Left ventricle myocardium inferior (tissue), 1 donor: ENCODE measurements around the gene POU2AF2. TPM values are rescaled to one million over a fixed set of nuclear protein-coding genes. Genes with fewer than 3 reads are reported as not detected.

Source experiments
- DNase-seq: peaks from one replicate; pipeline ENCODE4 v3.0.0-alpha.2; 2020
- H3K27ac ChIP-seq: fragments of 200-600 bp; replicated peaks from 2 replicates; pipeline ENCODE4 v1.8.0; 2021
- H3K27me3 ChIP-seq: fragments of 200-600 bp; 2 replicates; pipeline ENCODE4 v1.8.0; 2021; ENCODE audit warnings: low read depth
- H3K36me3 ChIP-seq: fragments of 200-600 bp; 2 replicates; pipeline ENCODE4 v1.8.0; 2021
- H3K4me1 ChIP-seq: fragments of 200-600 bp; 2 replicates; pipeline ENCODE4 v1.8.0; 2021
- H3K4me3 ChIP-seq: fragments of 200-600 bp; 2 replicates; pipeline ENCODE4 v1.8.0; 2021; ENCODE audit warnings: mild to moderate bottlenecking, moderate library complexity
- H3K9me3 ChIP-seq: fragments of 200-600 bp; replicated peaks from 2 replicates; pipeline ENCODE4 v1.8.0; 2021
- intact Hi-C: fragments of 100-400 bp; cut with micrococcal nuclease; formaldehyde crosslinking; loops from one replicate; pipeline ENCODE4 v1.11.0; 2022
- total RNA-seq: library from RNA; stranded (reverse); fragmentation: NEBNext Ultra II Directional; extraction: Animal tissue kit (Norgen Biotek cat#: 25700); gene quantifications from one replicate; pipeline ENCODE4 v1.2.1, GENCODE V29; 2021
- TF ChIP-seq, protein P1 (sequence below): fragments of 200-600 bp; IDR thresholded peaks from 2 replicates; pipeline ENCODE4 v1.8.0; 2021; ENCODE audit warnings: antibody characterized with exemption, mild to moderate bottlenecking, borderline replicate concordance
- donor health status: DM: no; HTN: yes; CAD: no; lungs with severe emphysema.

POU2AF2 gene
- total RNA-seq, 1 donor from 2014 or later, result not detected

DNA sequence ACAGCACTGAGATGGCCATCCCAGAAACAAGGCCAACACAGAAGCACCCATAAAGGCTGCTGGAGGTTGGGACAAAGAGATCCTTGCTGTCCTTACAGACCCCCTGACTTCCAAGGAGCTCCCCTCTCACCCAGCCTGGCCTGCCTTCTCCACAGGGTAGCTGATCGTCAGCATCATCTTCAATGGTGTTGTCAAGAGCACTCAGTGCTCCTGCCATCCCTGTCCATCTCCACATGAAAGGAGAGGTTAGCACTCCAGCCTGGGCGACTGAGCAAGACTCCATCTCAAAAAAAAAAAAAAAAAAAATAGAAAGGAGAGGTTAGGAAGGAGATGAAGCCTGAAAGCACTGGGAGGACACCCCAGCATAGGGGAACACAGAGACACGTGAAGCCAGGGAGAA, 50.7 kb downstream of the POU2AF2 start:
- no peak overlapping the region for H3K4me3 ChIP-seq
- H3K27me3 ChIP-seq, result peaks cover 31% of the 10 kb centered on the region
- no peak for DNase-seq
- intact Hi-C loops, result no loop called here
- H3K4me1 ChIP-seq, result peaks cover 16% of the 10 kb centered on the region
- H3K36me3 ChIP-seq, result no peaks in the 10 kb centered on the region
- no peak overlapping the region for H3K27ac ChIP-seq
- TF ChIP-seq, protein P1, sequence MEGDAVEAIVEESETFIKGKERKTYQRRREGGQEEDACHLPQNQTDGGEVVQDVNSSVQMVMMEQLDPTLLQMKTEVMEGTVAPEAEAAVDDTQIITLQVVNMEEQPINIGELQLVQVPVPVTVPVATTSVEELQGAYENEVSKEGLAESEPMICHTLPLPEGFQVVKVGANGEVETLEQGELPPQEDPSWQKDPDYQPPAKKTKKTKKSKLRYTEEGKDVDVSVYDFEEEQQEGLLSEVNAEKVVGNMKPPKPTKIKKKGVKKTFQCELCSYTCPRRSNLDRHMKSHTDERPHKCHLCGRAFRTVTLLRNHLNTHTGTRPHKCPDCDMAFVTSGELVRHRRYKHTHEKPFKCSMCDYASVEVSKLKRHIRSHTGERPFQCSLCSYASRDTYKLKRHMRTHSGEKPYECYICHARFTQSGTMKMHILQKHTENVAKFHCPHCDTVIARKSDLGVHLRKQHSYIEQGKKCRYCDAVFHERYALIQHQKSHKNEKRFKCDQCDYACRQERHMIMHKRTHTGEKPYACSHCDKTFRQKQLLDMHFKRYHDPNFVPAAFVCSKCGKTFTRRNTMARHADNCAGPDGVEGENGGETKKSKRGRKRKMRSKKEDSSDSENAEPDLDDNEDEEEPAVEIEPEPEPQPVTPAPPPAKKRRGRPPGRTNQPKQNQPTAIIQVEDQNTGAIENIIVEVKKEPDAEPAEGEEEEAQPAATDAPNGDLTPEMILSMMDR, result no peak
- no peaks in the 10 kb centered on the region for H3K9me3 ChIP-seq

DNA sequence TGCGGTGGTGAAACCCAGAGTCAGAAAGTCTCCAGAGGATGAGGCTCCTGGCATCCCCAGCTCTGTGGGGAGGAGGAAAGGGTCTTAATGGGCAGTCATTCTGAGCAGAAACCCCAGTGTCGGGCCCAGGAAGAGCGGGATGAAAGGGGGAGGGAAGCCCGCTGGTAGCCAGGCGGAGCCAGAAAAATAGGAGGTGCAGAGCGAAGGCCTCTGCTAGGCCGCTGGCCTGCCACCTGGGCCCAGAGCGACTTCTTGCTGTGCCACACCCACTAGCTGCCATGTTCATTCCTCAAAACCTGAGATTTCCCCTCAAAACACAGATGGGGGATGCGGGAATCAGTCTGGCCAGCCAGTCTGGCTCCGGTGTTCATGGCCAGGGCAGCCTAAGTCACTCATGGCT, 52.2 kb downstream of the POU2AF2 start:
- H3K27me3 ChIP-seq, result peaks cover 31% of the 10 kb centered on the region
- H3K4me3 ChIP-seq, result no peak overlapping the region
- intact Hi-C loops, result no loop called here
- TF ChIP-seq, protein P1, result no peak
- no peaks in the 10 kb centered on the region for H3K9me3 ChIP-seq
- H3K4me1 ChIP-seq, result peaks cover 16% of the 10 kb centered on the region
- no peak overlapping the region for H3K27ac ChIP-seq
- DNase-seq, result no peak
- H3K36me3 ChIP-seq, result no peaks in the 10 kb centered on the region

DNA sequence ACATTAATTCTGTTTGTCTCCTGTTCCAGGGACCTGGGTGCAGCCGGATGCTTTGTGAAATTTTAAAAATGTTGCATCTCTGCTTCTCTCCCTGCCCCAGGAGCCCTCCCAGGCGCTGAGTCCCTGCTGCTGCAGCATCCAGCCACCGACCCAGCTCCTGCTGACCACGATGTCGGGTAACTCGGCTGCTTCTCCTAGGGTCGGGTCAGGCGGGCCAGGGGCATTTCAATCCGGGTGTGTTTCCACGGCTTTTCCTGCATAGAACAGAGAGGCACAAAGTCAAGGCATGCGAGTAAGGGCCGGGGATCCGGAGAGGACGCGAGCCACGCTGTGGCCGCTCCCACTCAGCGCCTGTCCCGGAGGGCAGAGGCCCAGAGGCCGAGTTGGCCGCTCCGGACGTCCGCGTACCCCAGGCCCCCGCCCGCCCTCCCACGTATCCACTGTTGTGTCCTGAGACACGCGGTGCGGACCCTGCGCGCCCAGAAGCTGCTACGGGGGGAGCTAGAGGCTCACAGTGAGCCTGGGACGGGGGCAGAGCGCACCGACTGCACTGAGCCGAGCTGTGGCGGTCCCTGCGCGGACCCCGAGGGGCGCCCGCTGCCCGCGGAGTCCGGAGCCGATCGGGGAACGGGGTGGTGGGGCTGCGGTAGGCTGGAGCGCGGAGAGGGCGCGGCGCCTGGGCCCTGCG, 53.0 kb downstream of the POU2AF2 start, which contains the start of gene POU2AF3:
POU2AF3 (plus strand) TSS at position 134 of the 688 bp plus-strand sequence; CDS start at position 170, 36 bp downstream.
- TF ChIP-seq, protein P1, result no peak
- DNase-seq, result no peak
- Histone ChIP-seq H3K27ac (peak within 1 kb of the TSS; percentile 68), H3K27me3 (peaks cover 31% of the 10 kb centered on the region), H3K36me3 (no peaks in the 10 kb centered on the region), H3K4me3 (peak within 1 kb of the TSS; percentile 76), H3K9me3 (no peaks in the 10 kb centered on the region), H3K4me1 (peaks cover 16% of the 10 kb centered on the region)
- intact Hi-C loops, result no loop called here

DNA sequence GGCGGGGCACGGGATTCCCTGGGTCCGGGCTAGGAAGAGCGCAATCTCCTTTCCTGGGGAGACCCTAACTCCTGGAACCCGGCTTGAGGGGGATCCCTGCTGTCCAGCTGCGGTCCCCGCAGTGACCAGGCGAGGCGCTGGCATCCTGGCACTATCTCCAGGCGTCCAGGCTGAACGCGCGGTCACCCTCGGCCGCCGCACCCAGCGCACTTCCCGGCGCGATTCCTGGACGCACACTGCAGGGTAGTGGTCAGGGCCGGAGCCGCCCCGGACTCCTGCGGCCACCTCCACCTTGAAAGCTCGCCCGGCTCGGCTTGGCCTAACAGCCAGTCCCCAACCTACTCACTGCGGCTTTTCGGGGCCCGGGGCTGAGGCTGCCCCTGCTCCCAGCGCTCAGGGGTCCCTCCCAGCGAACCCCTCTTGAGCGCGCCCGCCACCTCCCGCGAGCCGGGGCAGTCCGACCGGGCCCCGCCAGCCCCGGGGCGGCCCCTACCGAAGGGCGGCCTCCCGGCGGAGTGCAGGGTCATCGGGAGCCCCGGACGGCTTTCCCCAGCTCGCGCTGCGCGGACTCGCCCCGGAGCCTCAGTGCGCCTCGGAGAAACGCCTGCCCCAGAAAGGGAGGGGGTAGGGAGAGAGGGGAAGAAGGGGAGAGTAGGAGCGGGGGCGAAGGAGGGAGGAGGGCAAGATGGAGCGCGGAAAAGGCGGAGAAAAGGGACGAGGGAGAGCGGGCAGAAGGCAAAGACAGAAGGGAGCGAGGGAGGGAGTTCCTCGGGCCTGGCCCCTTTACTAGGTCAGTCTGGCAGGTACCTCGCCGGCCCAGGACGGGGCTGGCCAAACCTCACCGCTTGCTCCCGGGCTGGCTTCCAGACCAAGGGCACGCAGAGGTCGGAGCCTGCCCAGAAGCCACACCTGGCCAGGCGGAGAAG, 53.8 kb downstream of the POU2AF2 start:
- Histone ChIP-seq H3K4me1 (peaks cover 16% of the 10 kb centered on the region), H3K36me3 (no peaks in the 10 kb centered on the region), H3K9me3 (no peaks in the 10 kb centered on the region), H3K27me3 (peaks cover 31% of the 10 kb centered on the region), H3K27ac (peak overlapping the region; percentile 68), H3K4me3 (peak overlapping the region; percentile 76)
- intact Hi-C loops, result no loop called here
- TF ChIP-seq, protein P1, result peak; percentile 68
- DNase-seq, result peak; percentile 59

DNA sequence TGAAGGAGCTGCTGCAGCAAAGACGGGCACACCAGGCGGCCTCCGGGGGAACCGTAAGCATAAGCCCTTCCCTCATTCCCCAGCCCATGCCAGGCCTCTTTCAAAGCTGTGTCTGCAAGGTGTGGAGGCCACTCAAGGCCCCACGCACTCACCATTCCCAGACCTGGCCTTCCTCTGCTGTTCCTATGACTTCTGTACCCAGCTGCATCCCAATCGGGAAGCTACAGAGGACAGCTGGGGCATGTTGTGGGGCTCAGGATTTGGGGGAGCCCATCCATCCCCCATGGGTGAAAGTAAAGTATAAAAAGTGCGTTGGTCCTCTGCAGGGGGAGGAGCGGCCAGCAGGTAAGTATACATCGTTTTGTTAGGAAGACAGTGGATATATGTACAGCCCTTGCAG, 55.0 kb downstream of the POU2AF2 start:
- Histone ChIP-seq H3K27ac (no peak overlapping the region), H3K27me3 (peaks cover 31% of the 10 kb centered on the region), H3K9me3 (no peaks in the 10 kb centered on the region), H3K4me1 (peaks cover 16% of the 10 kb centered on the region), H3K36me3 (no peaks in the 10 kb centered on the region), H3K4me3 (no peak overlapping the region)
- TF ChIP-seq, protein P1, result no peak
- no peak for DNase-seq
- intact Hi-C loops, result no loop called here
